Right atrium auricular region (tissue), 2 donors: ENCODE data around the gene MISP3. TPM values are rescaled to one million over a fixed set of nuclear protein-coding genes. Genes with fewer than 3 reads are reported as not detected.

Experiments used
- DNase-seq: peaks from one replicate; pipeline ENCODE4 v3.0.0-alpha.2; 2019; ENCODE audit warnings: low spot score
- H3K27ac ChIP-seq, 2 donors: fragments of 200-600 bp; sonication (generic); 1 replicate in 1 of 2; 2 replicates in 1 of 2; pipeline ENCODE4 v1.5.1; 2016 to 2019
- H3K27me3 ChIP-seq, 2 donors: fragments of 200-600 bp; sonication (generic); one replicate each; pipeline versions ENCODE4 v1.5.1 to v1.6.0; 2017 to 2019
- H3K36me3 ChIP-seq: fragments of 200-600 bp; sonication (generic); one replicate; pipeline ENCODE4 v1.5.1; 2016
- H3K4me1 ChIP-seq, 2 donors: fragments of 200-600 bp; sonication (generic); one replicate each; pipeline versions ENCODE4 v1.5.1 to v1.6.0; 2017 to 2019
- H3K4me3 ChIP-seq, 2 donors: fragments of 200-600 bp; sonication (generic); 1 replicate in 1 of 2; 2 replicates in 1 of 2; pipeline ENCODE4 v1.5.1; 2017 to 2019; ENCODE audit warnings: mild to moderate bottlenecking in 1 of 2, moderate library complexity in 1 of 2
- H3K9me3 ChIP-seq, 2 donors: fragments of 200-600 bp; sonication (generic); one replicate each; pipeline ENCODE4 v1.5.1; 2019
- CTCF ChIP-seq, 2 donors: fragments of 200-600 bp; sonication (generic); IDR thresholded peaks; one replicate each; pipeline ENCODE4 v1.5.1; 2019; ENCODE audit warnings: antibody characterized with exemption in 2 of 2
- total RNA-seq, 2 donors: library from RNA; depleted of rRNA; stranded (reverse); fragments of >200 nt; gene quantifications; one replicate each; pipeline ENCODE4 v1.1.0, GENCODE V29; 2016

MISP3 gene
- total RNA-seq, 2 donors from 2014 or later = 8.7 to 12.1 TPM

GRCh38 chr19:14089412-14089661, 16.8 kb downstream of the MISP3 start:
- H3K4me3 ChIP-seq = peak overlapping the region; percentile 70 to 76
- no peaks in the 10 kb centered on the region for H3K27me3 ChIP-seq
- no peak for TF ChIP-seq CTCF (IDR thresholded peaks at IDR 0.05)
- peak overlapping the region in 1 of 2 donors; percentile 43 for H3K27ac ChIP-seq
- H3K36me3 ChIP-seq = peaks cover 8% of the 10 kb centered on the region
- no peak for DNase-seq
- H3K4me1 ChIP-seq = peaks cover 0 to 15% of the 10 kb centered on the region in 2 donors
- H3K9me3 ChIP-seq = peaks cover 4 to 13% of the 10 kb centered on the region in 2 donors

GRCh38 chr19:14089662-14090508, 17.3 kb downstream of the MISP3 start:
- peaks cover 0 to 15% of the 10 kb centered on the region in 2 donors for H3K4me1 ChIP-seq
- no peaks in the 10 kb centered on the region for H3K27me3 ChIP-seq
- peak overlapping the region; percentile 70 to 76 for H3K4me3 ChIP-seq
- H3K36me3 ChIP-seq = peaks cover 8% of the 10 kb centered on the region
- TF ChIP-seq CTCF (IDR thresholded peaks at IDR 0.05) = peak in 1 of 2 donors; percentile 19
- H3K9me3 ChIP-seq = peaks cover 4 to 13% of the 10 kb centered on the region in 2 donors
- peak overlapping the region; percentile 76 to 98 for H3K27ac ChIP-seq
- DNase-seq = no peak

GRCh38 chr19:14090509-14091080, 18.0 kb downstream of the MISP3 start, which contains the start of gene SAMD1:
SAMD1 (minus strand) TSS chr19:14090751.
- Histone ChIP-seq H3K9me3 (peaks cover 4 to 13% of the 10 kb centered on the region in 2 donors), H3K36me3 (peaks cover 8% of the 10 kb centered on the region), H3K4me3 (peak within 1 kb of the TSS; percentile 70 to 76), H3K4me1 (peaks cover 0 to 15% of the 10 kb centered on the region in 2 donors), H3K27ac (peak within 1 kb of the TSS; percentile 92 to 98), H3K27me3 (no peaks in the 10 kb centered on the region)
- TF ChIP-seq CTCF (IDR thresholded peaks at IDR 0.05) = no peak
- DNase-seq = peak; percentile 91

GRCh38 chr19:14091081-14091812, 18.7 kb downstream of the MISP3 start:
- peak in 1 of 2 donors; percentile 42 for TF ChIP-seq CTCF (IDR thresholded peaks at IDR 0.05)
- H3K9me3 ChIP-seq = peaks cover 4 to 13% of the 10 kb centered on the region in 2 donors
- no peaks in the 10 kb centered on the region for H3K27me3 ChIP-seq
- peaks cover 0 to 15% of the 10 kb centered on the region in 2 donors for H3K4me1 ChIP-seq
- H3K27ac ChIP-seq = peak overlapping the region; percentile 92 to 98
- H3K36me3 ChIP-seq = peaks cover 9% of the 10 kb centered on the region
- H3K4me3 ChIP-seq = peak overlapping the region; percentile 70 to 76
- no peak for DNase-seq

- Histone ChIP-seq H3K27me3 (no peaks in the 10 kb centered on the region), H3K4me1 (peaks cover 0 to 15% of the 10 kb centered on the region in 2 donors), H3K9me3 (peaks cover 4 to 13% of the 10 kb centered on the region in 2 donors), H3K36me3 (peaks cover 16% of the 10 kb centered on the region), H3K4me3 (peak overlapping the region; percentile 70 to 76), H3K27ac (peak overlapping the region; percentile 92 to 98)
- TF ChIP-seq CTCF (IDR thresholded peaks at IDR 0.05) = no peak
- no peak for DNase-seq
Observed at GRCh38 chr19:14091813-14092462, 19.4 kb downstream of the MISP3 start.
